Progenitor cell of endocrine pancreas (in vitro differentiated cells): ENCODE results near the gene FBXW5. TPM values are rescaled to one million over a fixed set of nuclear protein-coding genes. Genes with fewer than 3 reads are reported as not detected.

Source experiments
- DNase-seq: peaks from one replicate; pipeline ENCODE4 v3.0.0; 2021; ENCODE audit warnings: low spot score; ENCODE audit not compliant: unreplicated experiment
- H3K27ac Mint-ChIP-seq: 2 replicates; pipeline ENCODE4 v1.8.0; 2021; ENCODE audit warnings: mild to moderate bottlenecking, moderate library complexity, mixed read lengths
- H3K27me3 Mint-ChIP-seq: 2 replicates; pipeline ENCODE4 v1.8.0; 2021; ENCODE audit warnings: mixed read lengths
- H3K36me3 Mint-ChIP-seq: 2 replicates; pipeline ENCODE4 v1.8.0; 2022; ENCODE audit warnings: mixed read lengths; ENCODE audit not compliant: insufficient read depth
- H3K4me1 Mint-ChIP-seq: 2 replicates; pipeline ENCODE4 v1.8.0; 2021; ENCODE audit warnings: low read depth, mixed read lengths
- H3K4me3 Mint-ChIP-seq: 2 replicates; pipeline ENCODE4 v1.8.0; 2021; ENCODE audit warnings: low read depth, mild to moderate bottlenecking, moderate library complexity, mixed read lengths
- H3K9me3 Mint-ChIP-seq: 2 replicates; pipeline ENCODE4 v1.8.0; 2021; ENCODE audit warnings: low read depth, mixed read lengths
- total RNA-seq: library from RNA; stranded (reverse); gene quantifications from 2 replicates; pipeline ENCODE4 v1.2.1, GENCODE V29; 2021
- TF ChIP-seq, protein P1 (sequence below): fragments of 200-600 bp; sonication (generic); IDR thresholded peaks from one replicate; pipeline ENCODE4 v1.5.0; 2021; ENCODE audit warnings: antibody characterized with exemption, mild to moderate bottlenecking; ENCODE audit not compliant: unreplicated experiment

FBXW5 gene
- total RNA-seq, 1 donor from 2014 or later = 77.3 TPM

GRCh38 chr9:136926154-136926704 is 18.3 kb downstream of the FBXW5 start:
- Mint-ChIP-seq H3K27me3 (no peaks in the 10 kb centered on the region), H3K4me1 (no peaks in the 10 kb centered on the region), H3K27ac (no peak overlapping the region), H3K4me3 (no peak overlapping the region), H3K36me3 (peaks cover 3% of the 10 kb centered on the region), H3K9me3 (no peaks in the 10 kb centered on the region)
- TF ChIP-seq, protein P1, sequence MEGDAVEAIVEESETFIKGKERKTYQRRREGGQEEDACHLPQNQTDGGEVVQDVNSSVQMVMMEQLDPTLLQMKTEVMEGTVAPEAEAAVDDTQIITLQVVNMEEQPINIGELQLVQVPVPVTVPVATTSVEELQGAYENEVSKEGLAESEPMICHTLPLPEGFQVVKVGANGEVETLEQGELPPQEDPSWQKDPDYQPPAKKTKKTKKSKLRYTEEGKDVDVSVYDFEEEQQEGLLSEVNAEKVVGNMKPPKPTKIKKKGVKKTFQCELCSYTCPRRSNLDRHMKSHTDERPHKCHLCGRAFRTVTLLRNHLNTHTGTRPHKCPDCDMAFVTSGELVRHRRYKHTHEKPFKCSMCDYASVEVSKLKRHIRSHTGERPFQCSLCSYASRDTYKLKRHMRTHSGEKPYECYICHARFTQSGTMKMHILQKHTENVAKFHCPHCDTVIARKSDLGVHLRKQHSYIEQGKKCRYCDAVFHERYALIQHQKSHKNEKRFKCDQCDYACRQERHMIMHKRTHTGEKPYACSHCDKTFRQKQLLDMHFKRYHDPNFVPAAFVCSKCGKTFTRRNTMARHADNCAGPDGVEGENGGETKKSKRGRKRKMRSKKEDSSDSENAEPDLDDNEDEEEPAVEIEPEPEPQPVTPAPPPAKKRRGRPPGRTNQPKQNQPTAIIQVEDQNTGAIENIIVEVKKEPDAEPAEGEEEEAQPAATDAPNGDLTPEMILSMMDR = no peak
- DNase-seq = no peak

DNA sequence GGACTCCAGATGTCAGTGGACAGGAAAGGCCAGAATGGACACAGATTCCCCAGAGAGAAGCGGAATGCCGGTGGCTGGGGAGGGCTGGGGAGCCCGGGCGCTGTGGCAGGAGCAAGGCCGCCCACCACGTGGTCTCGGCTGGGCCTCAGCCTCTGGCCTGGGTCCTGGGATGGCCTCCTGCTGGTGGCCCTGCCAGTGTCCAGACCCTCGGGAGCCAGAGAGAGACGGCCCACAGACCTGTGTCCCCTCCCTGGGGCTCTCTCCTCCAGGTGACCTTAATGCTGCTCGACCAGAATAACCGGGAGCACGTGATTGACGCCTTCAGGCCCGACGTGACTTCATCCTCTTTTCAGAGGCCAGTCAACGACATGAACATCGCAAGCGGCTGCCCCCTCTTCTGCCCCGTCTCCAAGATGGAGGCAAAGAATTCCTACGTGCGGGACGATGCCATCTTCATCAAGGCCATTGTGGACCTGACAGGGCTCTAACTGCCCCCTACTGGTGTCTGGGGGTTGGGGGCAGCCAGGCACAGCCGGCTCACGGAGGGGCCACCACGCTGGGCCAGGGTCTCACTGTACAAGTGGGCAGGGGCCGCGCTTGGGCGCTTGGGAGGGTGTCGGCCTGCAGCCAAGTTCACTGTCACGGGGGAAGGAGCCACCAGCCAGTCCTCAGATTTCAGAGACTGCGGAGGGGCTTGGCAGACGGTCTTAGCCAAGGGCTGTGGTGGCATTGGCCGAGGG is 19.0 kb downstream of the FBXW5 start:
- no peak for DNase-seq
- Mint-ChIP-seq H3K9me3 (no peaks in the 10 kb centered on the region), H3K27me3 (no peaks in the 10 kb centered on the region), H3K4me3 (no peak overlapping the region), H3K36me3 (peaks cover 3% of the 10 kb centered on the region), H3K27ac (no peak overlapping the region), H3K4me1 (no peaks in the 10 kb centered on the region)
- TF ChIP-seq, protein P1 = no peak

GRCh38 chr9:136923881-136924280 is 20.7 kb downstream of the FBXW5 start:
- Mint-ChIP-seq H3K27ac (no peak overlapping the region), H3K4me1 (no peaks in the 10 kb centered on the region), H3K27me3 (no peaks in the 10 kb centered on the region), H3K9me3 (no peaks in the 10 kb centered on the region), H3K4me3 (no peak overlapping the region), H3K36me3 (peaks cover 8% of the 10 kb centered on the region)
- TF ChIP-seq, protein P1 = no peak
- no peak for DNase-seq

DNA sequence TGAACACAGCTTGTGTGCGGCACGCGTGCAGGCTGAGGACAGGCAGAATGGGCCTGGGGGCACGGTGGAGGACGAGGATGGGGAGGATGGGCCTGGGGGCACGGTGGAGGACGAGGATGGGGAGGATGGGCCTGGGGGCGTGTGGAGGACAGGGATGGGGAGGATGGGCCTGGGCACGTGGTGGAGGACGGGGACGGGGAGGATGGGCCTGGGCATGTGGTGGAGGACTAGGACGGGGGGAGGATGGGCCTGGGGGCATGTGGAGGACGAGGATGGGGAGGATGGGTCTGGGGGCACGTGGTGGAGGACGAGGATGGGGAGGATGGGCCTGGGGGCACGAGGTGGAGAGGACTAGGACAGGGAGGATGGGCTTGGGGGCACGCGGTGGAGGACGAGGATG is 22.0 kb downstream of the FBXW5 start:
- H3K27me3 Mint-ChIP-seq = no peaks in the 10 kb centered on the region
- TF ChIP-seq, protein P1 = no peak
- H3K4me1 Mint-ChIP-seq = no peaks in the 10 kb centered on the region
- H3K9me3 Mint-ChIP-seq = no peaks in the 10 kb centered on the region
- no peak overlapping the region for H3K27ac Mint-ChIP-seq
- H3K36me3 Mint-ChIP-seq = peaks cover 9% of the 10 kb centered on the region
- DNase-seq = no peak
- H3K4me3 Mint-ChIP-seq = no peak overlapping the region

DNA sequence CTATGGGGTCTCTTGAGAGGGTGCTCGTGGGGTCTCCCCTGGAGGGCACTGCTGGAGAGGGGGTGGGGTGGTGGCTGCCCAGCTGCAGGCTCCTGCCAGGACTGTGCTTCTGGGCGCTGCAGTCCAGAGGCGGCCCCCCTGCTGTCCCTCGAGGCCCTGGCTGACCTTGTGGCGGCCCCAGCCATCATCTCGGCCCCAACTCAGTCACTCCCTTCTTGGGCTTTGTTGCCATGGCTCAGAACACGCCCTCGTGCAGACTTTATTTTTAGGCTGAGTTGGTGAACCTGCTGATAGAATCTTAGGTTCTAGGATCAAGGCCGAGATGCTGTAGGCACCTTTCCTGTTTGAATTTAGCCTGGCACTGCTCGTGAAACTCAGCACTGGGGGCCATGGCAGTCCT is 22.8 kb downstream of the FBXW5 start:
- TF ChIP-seq, protein P1 = no peak
- peaks cover 8% of the 10 kb centered on the region for H3K36me3 Mint-ChIP-seq
- H3K27ac Mint-ChIP-seq = no peak overlapping the region
- H3K4me3 Mint-ChIP-seq = no peak overlapping the region
- H3K9me3 Mint-ChIP-seq = no peaks in the 10 kb centered on the region
- DNase-seq = no peak
- H3K4me1 Mint-ChIP-seq = no peaks in the 10 kb centered on the region
- no peaks in the 10 kb centered on the region for H3K27me3 Mint-ChIP-seq
